SK-N-MC (cell line): ENCODE results near the gene GGTLC3.
A peak's percentile ranks its signal among the peaks of the same experiment; 100 is the strongest.
"Not testable (repeated sequence)": the region's sequence is repeated elsewhere in the genome, so short reads cannot be mapped to it uniquely, and the experiment has no call there.

Experiments used
- DNase-seq: peaks from one replicate; pipeline ENCODE4 v3.0.0-alpha.2; 2011; ENCODE audit warnings: low read depth, low spot score
- H3K27ac ChIP-seq: fragments of 200-600 bp; sonication (generic); 2 replicates; pipeline ENCODE4 v1.5.1; 2016; ENCODE audit warnings: mixed run types
- H3K36me3 ChIP-seq: fragments of 200-600 bp; sonication (generic); 2 replicates; pipeline ENCODE4 v1.6.1; 2017; ENCODE audit warnings: antibody characterized with exemption, low read length, mixed read lengths; ENCODE audit not compliant: insufficient read depth
- H3K4me3 ChIP-seq: fragments of 200-600 bp; sonication (generic); 2 replicates; pipeline ENCODE4 v1.5.1; 2016
- H3K9ac ChIP-seq: fragments of 200-600 bp; sonication (generic); 2 replicates; pipeline ENCODE4 v1.8.0; 2017; ENCODE audit warnings: mixed run types, mixed read lengths; ENCODE audit not compliant: insufficient read length
- H3K9me3 ChIP-seq: fragments of 200-600 bp; sonication (generic); 2 replicates; pipeline ENCODE4 v1.6.1; 2017; ENCODE audit warnings: low read depth, mild to moderate bottlenecking, antibody characterized with exemption, low read length, moderate library complexity, mixed read lengths

Gene GGTLC3

GRCh38 chr22:18529416-18530145 is 11.6 kb upstream of the GGTLC3 start:
- not testable (repeated sequence) for H3K36me3 ChIP-seq, H3K27ac ChIP-seq, H3K9me3 ChIP-seq, H3K9ac ChIP-seq, H3K4me3 ChIP-seq, DNase-seq

GRCh38 chr22:18528597-18529415 is 10.8 kb upstream of the GGTLC3 start:
- H3K4me3 ChIP-seq, result peak overlapping the region; percentile 47; the same call in 1 of the 2 replicates
- H3K9ac ChIP-seq, H3K36me3 ChIP-seq, H3K27ac ChIP-seq, H3K9me3 ChIP-seq: not testable (repeated sequence)
- DNase-seq, result peak; percentile 2

- H3K36me3 ChIP-seq, H3K9me3 ChIP-seq, DNase-seq, H3K9ac ChIP-seq, H3K27ac ChIP-seq: not testable (repeated sequence)
- H3K4me3 ChIP-seq, result peak within 1 kb of the TSS; percentile 47; the same call in 1 of the 2 replicates
These were observed 10.0 kb upstream of the GGTLC3 start, which contains the start of gene TMEM191B for GRCh38 chr22:18527752-18528596. TSS of gene TMEM191B (plus strand) at chr22:18527802. CDS start at chr22:18527981, 179 bp downstream.

GRCh38 chr22:18523328-18523727 is 5.4 kb upstream of the GGTLC3 start:
- H3K9me3 ChIP-seq, H3K9ac ChIP-seq, H3K4me3 ChIP-seq, H3K27ac ChIP-seq, H3K36me3 ChIP-seq, DNase-seq: not testable (repeated sequence)

- H3K36me3 ChIP-seq, DNase-seq, H3K4me3 ChIP-seq, H3K9ac ChIP-seq, H3K9me3 ChIP-seq, H3K27ac ChIP-seq: not testable (repeated sequence)
These were observed 4.8 kb upstream of the GGTLC3 start for GRCh38 chr22:18522762-18523161.

GRCh38 chr22:18513454-18513853 is 4.5 kb downstream of the GGTLC3 start:
- DNase-seq, H3K9ac ChIP-seq, H3K27ac ChIP-seq, H3K36me3 ChIP-seq, H3K4me3 ChIP-seq, H3K9me3 ChIP-seq: not testable (repeated sequence)

GRCh38 chr22:18512378-18512777 is 5.6 kb downstream of the GGTLC3 start:
- not testable (repeated sequence) for DNase-seq, H3K9ac ChIP-seq, H3K27ac ChIP-seq, H3K9me3 ChIP-seq, H3K36me3 ChIP-seq, H3K4me3 ChIP-seq

GRCh38 chr22:18511327-18511726 is 6.6 kb downstream of the GGTLC3 start:
- not testable (repeated sequence) for H3K27ac ChIP-seq, H3K9me3 ChIP-seq, DNase-seq, H3K9ac ChIP-seq, H3K4me3 ChIP-seq, H3K36me3 ChIP-seq

GRCh38 chr22:18496227-18496626 is 21.7 kb downstream of the GGTLC3 start:
- H3K4me3 ChIP-seq, H3K9ac ChIP-seq, H3K27ac ChIP-seq, H3K36me3 ChIP-seq, H3K9me3 ChIP-seq, DNase-seq: not testable (repeated sequence)
